Measurements from ENCODE around the gene ACVRL1.

Gene ACVRL1

GRCh38 chr12:51944608-51945233 is 37.4 kb downstream of the ACVRL1 start:
- no peak for DNase-seq

GRCh38 chr12:51947246-51947996 is 40.1 kb downstream of the ACVRL1 start:
- no peak for DNase-seq

- DNase-seq, result no peak
Observed at GRCh38 chr12:51948066-51948465, 40.8 kb downstream of the ACVRL1 start.

- no peak for DNase-seq
Observed at GRCh38 chr12:51949342-51950030, 42.2 kb downstream of the ACVRL1 start.

- peak in 1 of 2 experiments; percentile 53 for DNase-seq
Observed at GRCh38 chr12:51950682-51951198, 43.4 kb downstream of the ACVRL1 start.

- peak; percentile 72 to 84 for DNase-seq
Observed at GRCh38 chr12:51951199-51951842, 44.0 kb downstream of the ACVRL1 start, which contains the start of gene ACVR1B. ACVR1B (plus strand) TSS chr12:51951699; CDS start chr12:51951744, 45 bp downstream.

- DNase-seq, result no peak
Observed at GRCh38 chr12:51951843-51952722, 44.8 kb downstream of the ACVRL1 start.

- no peak for DNase-seq
Observed at GRCh38 chr12:51953089-51953488, 45.8 kb downstream of the ACVRL1 start.

GRCh38 chr12:51953864-51954263 is 46.6 kb downstream of the ACVRL1 start:
- no peak for DNase-seq

- DNase-seq, result no peak
Observed at GRCh38 chr12:51954561-51955361, 47.5 kb downstream of the ACVRL1 start.

- DNase-seq, result no peak
Observed at GRCh38 chr12:51955702-51956101, 48.4 kb downstream of the ACVRL1 start.

- no peak for DNase-seq
Observed at GRCh38 chr12:51958542-51958941, 51.2 kb downstream of the ACVRL1 start.

- DNase-seq, result no peak
Observed at GRCh38 chr12:51959211-51959610, 51.9 kb downstream of the ACVRL1 start.

- no peak for DNase-seq
Observed at GRCh38 chr12:51959921-51960320, 52.6 kb downstream of the ACVRL1 start.

GRCh38 chr12:51960488-51960887 is 53.2 kb downstream of the ACVRL1 start:
- DNase-seq, result no peak

GRCh38 chr12:51960890-51961289 is 53.6 kb downstream of the ACVRL1 start:
- no peak for DNase-seq

- DNase-seq, result no peak
Observed at GRCh38 chr12:51961834-51962233, 54.5 kb downstream of the ACVRL1 start.

GRCh38 chr12:51962737-51963136 is 55.4 kb downstream of the ACVRL1 start:
- no peak for DNase-seq

GRCh38 chr12:51963477-51963876 is 56.2 kb downstream of the ACVRL1 start:
- no peak for DNase-seq

- DNase-seq, result no peak
Observed at GRCh38 chr12:51969643-51970042, 62.3 kb downstream of the ACVRL1 start.
